Activated B cell treated with CpG ODN at 0.5 μM for 24 hours (primary cell): ENCODE results near the gene CAMSAP1. TPM values are rescaled to one million over a fixed set of nuclear protein-coding genes. Genes with fewer than 3 reads are reported as not detected.

Experiments used
- ATAC-seq: fragments of 200-7000 bp; cut with Tn5 transposase; one replicate; pipeline ENCODE4 v1.10.0; 2021; ENCODE audit warnings: low read depth, mild to moderate bottlenecking, moderate library complexity
- CTCF ChIA-PET: fragments of 350-600 bp; sonication (Branson Sonifier 250); formaldehyde crosslinking; loops from one replicate; lab custom pipeline; 2021; ENCODE audit warnings: antibody characterized with exemption; lab: Charles Lee
- POLR2A ChIA-PET: fragments of 350-600 bp; sonication (Branson Sonifier 250); formaldehyde crosslinking; loops from one replicate; lab custom pipeline; 2021; ENCODE audit warnings: antibody characterized with exemption; lab: Charles Lee
- DNase-seq: peaks from one replicate; pipeline ENCODE4 v3.0.0; 2022
- H3K27ac Mint-ChIP-seq: one replicate; pipeline ENCODE4 v1.8.0; 2020; ENCODE audit warnings: mixed read lengths
- H3K27me3 Mint-ChIP-seq: one replicate; pipeline ENCODE4 v1.8.0; 2021; ENCODE audit warnings: mixed read lengths
- H3K36me3 Mint-ChIP-seq: one replicate; pipeline ENCODE4 v1.8.0; 2021; ENCODE audit warnings: low read depth, mixed read lengths
- H3K4me1 Mint-ChIP-seq: one replicate; pipeline ENCODE4 v1.8.0; 2021; ENCODE audit warnings: mixed read lengths
- H3K4me3 Mint-ChIP-seq: one replicate; pipeline ENCODE4 v1.8.0; 2020; ENCODE audit warnings: mild to moderate bottlenecking, mixed read lengths
- H3K9me3 Mint-ChIP-seq: one replicate; pipeline ENCODE4 v1.8.0; 2020; ENCODE audit warnings: mixed read lengths
- CTCF ChIP-seq: fragments of 200-600 bp; IDR thresholded peaks from one replicate; pipeline ENCODE4 v1.8.0; 2022; ENCODE audit warnings: antibody characterized with exemption, mild to moderate bottlenecking
- intact Hi-C: fragments of 100-400 bp; cut with micrococcal nuclease; formaldehyde crosslinking; loops from one replicate; pipeline ENCODE4 v1.15.1; 2024
- total RNA-seq: library from RNA; stranded (reverse); gene quantifications from 2 replicates; pipeline ENCODE4 v1.2.3, GENCODE V29; 2022

Gene CAMSAP1
- total RNA-seq, 1 donor from 2014 or later: 16.9 TPM

GRCh38 chr9:135820661-135821060 is 86.7 kb downstream of the CAMSAP1 start:
- TF ChIP-seq CTCF: no peak
- no peaks in the 10 kb centered on the region for H3K9me3 Mint-ChIP-seq
- H3K27ac Mint-ChIP-seq: no peak overlapping the region
- ChIA-PET POLR2A (interaction anchor here (0.5 kb wide), 1 partner anchor 1085 kb away, joined by 5 read pairs; no protein-coding TSS in a partner anchor), CTCF (no interaction called here)
- H3K4me1 Mint-ChIP-seq: no peaks in the 10 kb centered on the region
- intact Hi-C loops: no loop called here
- H3K27me3 Mint-ChIP-seq: no peaks in the 10 kb centered on the region
- ATAC-seq (no peak), DNase-seq (no peak)
- no peak overlapping the region for H3K4me3 Mint-ChIP-seq
- peaks cover 95% of the 10 kb centered on the region for H3K36me3 Mint-ChIP-seq

- DNase-seq (no peak), ATAC-seq (no peak)
- Mint-ChIP-seq H3K9me3 (no peaks in the 10 kb centered on the region), H3K4me1 (no peaks in the 10 kb centered on the region), H3K4me3 (no peak overlapping the region), H3K27me3 (no peaks in the 10 kb centered on the region), H3K36me3 (peaks cover 93% of the 10 kb centered on the region), H3K27ac (no peak overlapping the region)
- intact Hi-C loops: no loop called here
- TF ChIP-seq CTCF: no peak
- ChIA-PET CTCF (no interaction called here), POLR2A (no interaction called here)
These were observed 87.4 kb downstream of the CAMSAP1 start for GRCh38 chr9:135819905-135820304.

GRCh38 chr9:135818718-135819475 is 88.4 kb downstream of the CAMSAP1 start:
- ATAC-seq: no peak
- ChIA-PET POLR2A (no interaction called here), CTCF (no interaction called here)
- Mint-ChIP-seq H3K36me3 (peaks cover 94% of the 10 kb centered on the region), H3K27me3 (no peaks in the 10 kb centered on the region), H3K27ac (no peak overlapping the region), H3K9me3 (no peaks in the 10 kb centered on the region), H3K4me3 (no peak overlapping the region), H3K4me1 (no peaks in the 10 kb centered on the region)
- intact Hi-C loops: no loop called here
- no peak for TF ChIP-seq CTCF
- no peak for DNase-seq

- Mint-ChIP-seq H3K36me3 (peaks cover 93% of the 10 kb centered on the region), H3K27me3 (no peaks in the 10 kb centered on the region), H3K9me3 (no peaks in the 10 kb centered on the region), H3K4me1 (no peaks in the 10 kb centered on the region), H3K27ac (no peak overlapping the region), H3K4me3 (no peak overlapping the region)
- ATAC-seq (no peak), DNase-seq (no peak)
- ChIA-PET CTCF (no interaction called here), POLR2A (no interaction called here)
- no peak for TF ChIP-seq CTCF
- intact Hi-C loops: no loop called here
These were observed 89.2 kb downstream of the CAMSAP1 start for GRCh38 chr9:135817951-135818717.

GRCh38 chr9:135816651-135816970 is 90.7 kb downstream of the CAMSAP1 start:
- Mint-ChIP-seq H3K36me3 (peaks cover 93% of the 10 kb centered on the region), H3K4me3 (no peak overlapping the region), H3K27me3 (no peaks in the 10 kb centered on the region), H3K4me1 (no peaks in the 10 kb centered on the region), H3K27ac (no peak overlapping the region), H3K9me3 (no peaks in the 10 kb centered on the region)
- ATAC-seq (no peak), DNase-seq (no peak)
- ChIA-PET CTCF (no interaction called here), POLR2A (no interaction called here)
- TF ChIP-seq CTCF: no peak
- intact Hi-C loops: no loop called here
